ENCODE data around the gene RDX.

RDX gene

DNA sequence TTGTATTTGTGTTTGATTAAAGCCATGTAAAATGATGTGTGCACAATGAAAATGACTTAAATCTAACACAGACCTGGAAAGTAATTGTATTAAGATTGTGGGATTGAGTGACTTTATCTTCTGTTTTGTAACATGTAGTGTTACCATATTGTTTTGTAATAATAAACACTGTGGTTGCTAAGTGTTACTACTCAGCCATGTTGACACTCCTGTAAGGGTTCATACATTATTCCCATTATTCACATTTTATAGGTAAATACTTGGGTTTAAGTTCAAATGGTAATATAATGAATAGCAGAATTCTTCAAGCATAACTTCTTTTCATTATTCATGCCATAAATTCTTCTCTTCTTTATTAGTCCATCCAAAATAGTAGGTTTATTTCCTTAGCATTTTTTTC lies 134.2 kb downstream of the RDX start:
- DNase-seq (ENCODE audit: extremely low read depth, insufficient read length) = no peak
- Histone ChIP-seq H3K36me3 (ENCODE audit: control insufficient read depth, insufficient read depth, low read length) (peaks cover 14% of the 10 kb centered on the region), H3K4me3 (replicated peaks; ENCODE audit: low read depth, low read length) (no peak overlapping the region), H3K27me3 (replicated peaks; ENCODE audit: control insufficient read depth, insufficient read depth, low read length) (no peaks in the 10 kb centered on the region)
- TF ChIP-seq, protein P1, sequence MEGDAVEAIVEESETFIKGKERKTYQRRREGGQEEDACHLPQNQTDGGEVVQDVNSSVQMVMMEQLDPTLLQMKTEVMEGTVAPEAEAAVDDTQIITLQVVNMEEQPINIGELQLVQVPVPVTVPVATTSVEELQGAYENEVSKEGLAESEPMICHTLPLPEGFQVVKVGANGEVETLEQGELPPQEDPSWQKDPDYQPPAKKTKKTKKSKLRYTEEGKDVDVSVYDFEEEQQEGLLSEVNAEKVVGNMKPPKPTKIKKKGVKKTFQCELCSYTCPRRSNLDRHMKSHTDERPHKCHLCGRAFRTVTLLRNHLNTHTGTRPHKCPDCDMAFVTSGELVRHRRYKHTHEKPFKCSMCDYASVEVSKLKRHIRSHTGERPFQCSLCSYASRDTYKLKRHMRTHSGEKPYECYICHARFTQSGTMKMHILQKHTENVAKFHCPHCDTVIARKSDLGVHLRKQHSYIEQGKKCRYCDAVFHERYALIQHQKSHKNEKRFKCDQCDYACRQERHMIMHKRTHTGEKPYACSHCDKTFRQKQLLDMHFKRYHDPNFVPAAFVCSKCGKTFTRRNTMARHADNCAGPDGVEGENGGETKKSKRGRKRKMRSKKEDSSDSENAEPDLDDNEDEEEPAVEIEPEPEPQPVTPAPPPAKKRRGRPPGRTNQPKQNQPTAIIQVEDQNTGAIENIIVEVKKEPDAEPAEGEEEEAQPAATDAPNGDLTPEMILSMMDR (IDR thresholded peaks at IDR 0.05; ENCODE audit: insufficient read depth, low read length, poor library complexity, severe bottlenecking) = no peak

GRCh38 chr11:110161061-110161460 lies 135.4 kb downstream of the RDX start:
- Histone ChIP-seq H3K4me3 (replicated peaks; ENCODE audit: low read depth, low read length) (no peak overlapping the region), H3K36me3 (ENCODE audit: control insufficient read depth, insufficient read depth, low read length) (peaks cover 14% of the 10 kb centered on the region), H3K27me3 (replicated peaks; ENCODE audit: control insufficient read depth, insufficient read depth, low read length) (no peaks in the 10 kb centered on the region)
- no peak for DNase-seq (ENCODE audit: extremely low read depth, insufficient read length)
- TF ChIP-seq, protein P1 (IDR thresholded peaks at IDR 0.05; ENCODE audit: insufficient read depth, low read length, poor library complexity, severe bottlenecking) = no peak

- TF ChIP-seq, protein P1 (IDR thresholded peaks at IDR 0.05; ENCODE audit: insufficient read depth, low read length, poor library complexity, severe bottlenecking) = no peak
- DNase-seq (ENCODE audit: extremely low read depth, insufficient read length) = no peak
- peaks cover 14% of the 10 kb centered on the region for H3K36me3 ChIP-seq (ENCODE audit: control insufficient read depth, insufficient read depth, low read length)
Measured at GRCh38 chr11:110160437-110160836, 136.0 kb downstream of the RDX start.

GRCh38 chr11:110160016-110160415 lies 136.4 kb downstream of the RDX start:
- no peak for DNase-seq (ENCODE audit: extremely low read depth, insufficient read length)
- H3K4me3 ChIP-seq (replicated peaks; ENCODE audit: low read depth, low read length) = no peak overlapping the region
- no peaks in the 10 kb centered on the region for H3K27me3 ChIP-seq (replicated peaks; ENCODE audit: control insufficient read depth, insufficient read depth, low read length)
- TF ChIP-seq, protein P1 (IDR thresholded peaks at IDR 0.05; ENCODE audit: insufficient read depth, low read length, poor library complexity, severe bottlenecking) = no peak
- peaks cover 10% of the 10 kb centered on the region for H3K36me3 ChIP-seq (ENCODE audit: control insufficient read depth, insufficient read depth, low read length)

More at GRCh38 chr11:110160437-110160836, 136.0 kb downstream of the RDX start:
- H3K4me3 ChIP-seq (replicated peaks; ENCODE audit: low read depth, low read length) = no peak overlapping the region
- no peaks in the 10 kb centered on the region for H3K27me3 ChIP-seq (replicated peaks; ENCODE audit: control insufficient read depth, insufficient read depth, low read length)

GRCh38 chr11:110159476-110159875 lies 136.9 kb downstream of the RDX start:
- Histone ChIP-seq H3K36me3 (ENCODE audit: control insufficient read depth, insufficient read depth, low read length) (peaks cover 6% of the 10 kb centered on the region), H3K4me3 (replicated peaks; ENCODE audit: low read depth, low read length) (no peak overlapping the region), H3K27me3 (replicated peaks; ENCODE audit: control insufficient read depth, insufficient read depth, low read length) (no peaks in the 10 kb centered on the region)
- DNase-seq (ENCODE audit: extremely low read depth, insufficient read length) = no peak
- TF ChIP-seq, protein P1 (IDR thresholded peaks at IDR 0.05; ENCODE audit: insufficient read depth, low read length, poor library complexity, severe bottlenecking) = no peak
